GM21529 (cell line): Measurements from ENCODE around the gene ZNF783.
"Not testable (repeated sequence)": the region's sequence is repeated elsewhere in the genome, so short reads cannot be mapped to it uniquely, and the experiment has no call there.

Experiments used
- ATAC-seq: cut with Tn5 transposase; IDR thresholded peaks from one replicate; pipeline ENCODE4 v1.9.1; 2021; ENCODE audit not compliant: unreplicated experiment

ZNF783 gene

DNA sequence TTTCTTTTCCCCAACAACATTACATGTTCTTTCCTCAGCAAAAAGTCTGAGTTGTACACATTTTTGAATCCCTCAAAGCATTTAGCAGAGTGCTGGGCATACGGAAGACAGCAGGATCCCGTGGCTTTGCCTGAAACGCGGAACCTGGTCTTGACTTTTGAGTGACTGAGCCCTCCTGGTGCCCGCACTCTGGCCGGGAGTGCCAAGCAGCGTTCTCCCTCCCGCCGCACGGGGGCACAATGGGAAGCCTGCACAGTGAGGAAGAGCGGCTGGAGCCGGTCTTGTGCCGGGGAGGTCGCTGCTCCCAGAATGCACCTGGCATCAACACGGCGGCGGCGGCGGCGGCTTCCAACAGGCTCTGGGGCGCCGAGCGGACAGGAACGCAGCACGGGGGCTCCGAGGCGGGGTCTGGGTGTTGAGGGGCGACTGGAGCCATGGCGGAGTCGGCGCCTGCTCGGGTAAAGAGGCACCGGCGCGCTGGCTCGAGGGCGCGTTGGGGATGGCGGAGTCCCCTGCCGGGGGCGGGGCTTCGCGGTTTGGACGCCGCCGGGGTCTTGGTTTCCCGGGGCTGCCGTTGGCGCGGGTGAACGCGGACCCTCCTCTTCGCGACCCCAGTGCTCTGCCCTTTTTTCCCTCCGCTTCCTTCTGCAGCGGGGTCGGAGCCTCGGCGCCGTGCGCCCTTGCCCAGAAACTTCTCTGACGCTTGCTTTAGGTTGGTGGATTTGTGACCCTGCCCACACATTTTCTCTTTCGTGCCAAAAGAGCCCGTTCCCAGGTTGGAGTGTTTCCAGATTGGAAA is 22.5 kb upstream of the ZNF783 start, which contains the start of gene ZNF212:
Gene ZNF212, plus strand, starts transcription at position 307 of the 799 bp plus-strand sequence. Its CDS starts 128 bp downstream, at position 435.
- ATAC-seq, result peak; percentile 98

DNA sequence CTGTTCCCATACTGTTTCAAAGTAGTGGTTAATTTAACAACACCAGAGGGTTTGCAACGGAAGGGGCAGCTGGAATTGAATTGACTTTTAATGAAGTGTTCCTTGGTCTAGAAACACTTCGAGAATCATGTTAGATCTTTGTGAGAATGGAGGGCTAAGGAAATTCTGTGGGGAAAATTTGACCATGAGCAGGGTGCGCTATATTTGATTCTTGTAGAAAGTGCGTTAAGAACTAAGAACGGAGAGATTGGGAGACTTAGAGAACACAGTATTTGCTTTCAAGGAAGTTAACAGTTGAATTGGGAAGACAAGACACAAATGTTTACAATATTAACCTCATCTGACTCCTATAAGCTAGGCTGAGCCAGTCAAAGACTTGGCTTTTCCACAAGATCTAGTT is 21.4 kb upstream of the ZNF783 start:
- no peak for ATAC-seq

DNA sequence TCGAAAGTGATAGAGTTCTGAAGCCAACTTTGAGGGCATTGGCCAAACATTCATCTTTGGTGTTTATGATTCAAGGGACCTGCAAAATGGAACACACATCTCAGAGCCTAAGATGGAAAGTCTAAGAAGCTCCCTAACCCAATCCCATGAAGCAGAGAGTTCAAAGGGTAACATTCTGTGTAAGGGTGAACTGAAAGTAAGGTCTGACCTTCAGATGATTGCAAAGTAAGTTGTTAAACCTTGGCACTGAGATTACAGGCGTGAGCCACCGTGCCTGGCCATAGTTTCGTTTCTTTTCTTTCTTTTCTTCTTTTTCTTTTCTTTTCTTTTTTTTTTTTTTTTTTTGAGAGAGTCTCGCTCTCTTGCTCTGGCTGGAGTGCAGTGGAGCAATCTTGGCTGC is 20.3 kb upstream of the ZNF783 start:
- ATAC-seq, result no peak

DNA sequence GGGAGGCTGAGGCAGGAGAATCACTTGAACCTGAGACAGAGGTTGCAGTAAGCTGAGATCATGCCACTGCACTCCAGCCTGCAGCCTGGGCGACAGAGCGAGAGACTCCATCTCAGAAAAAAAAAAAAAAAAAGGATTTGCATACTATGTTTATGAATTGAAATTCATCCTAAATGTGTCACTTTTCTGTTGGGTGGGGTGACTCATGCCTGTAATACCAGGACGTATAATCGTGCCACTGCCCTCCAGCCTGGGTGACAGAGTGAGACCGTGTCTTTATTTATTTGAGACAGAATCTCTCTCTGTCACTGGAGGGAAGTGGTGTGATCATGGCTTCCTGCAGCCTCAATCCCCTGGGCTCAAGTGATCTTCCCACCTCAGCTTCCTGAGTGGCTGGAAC is 16.8 kb upstream of the ZNF783 start:
- ATAC-seq, result peak; percentile 55

DNA sequence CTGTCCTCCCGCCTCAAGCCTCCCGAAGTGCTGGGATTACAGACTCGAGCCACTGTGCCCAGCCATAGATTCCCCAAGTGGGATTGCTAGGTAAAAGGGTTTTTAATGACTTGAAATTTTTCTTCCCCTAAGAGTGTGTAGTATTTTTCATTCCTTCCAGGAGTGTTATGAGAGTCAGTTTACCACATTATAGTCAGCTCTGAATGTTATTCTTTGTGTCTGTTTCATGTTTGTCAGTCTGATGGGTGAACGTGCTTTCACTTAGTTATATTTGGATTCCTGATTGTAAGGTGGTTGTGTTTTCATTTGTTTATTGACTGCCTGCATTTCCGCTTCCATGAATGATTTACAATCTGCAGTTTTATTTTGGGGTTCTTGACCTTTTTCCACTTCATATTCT is 16.3 kb upstream of the ZNF783 start:
- ATAC-seq, result peak; percentile 39

DNA sequence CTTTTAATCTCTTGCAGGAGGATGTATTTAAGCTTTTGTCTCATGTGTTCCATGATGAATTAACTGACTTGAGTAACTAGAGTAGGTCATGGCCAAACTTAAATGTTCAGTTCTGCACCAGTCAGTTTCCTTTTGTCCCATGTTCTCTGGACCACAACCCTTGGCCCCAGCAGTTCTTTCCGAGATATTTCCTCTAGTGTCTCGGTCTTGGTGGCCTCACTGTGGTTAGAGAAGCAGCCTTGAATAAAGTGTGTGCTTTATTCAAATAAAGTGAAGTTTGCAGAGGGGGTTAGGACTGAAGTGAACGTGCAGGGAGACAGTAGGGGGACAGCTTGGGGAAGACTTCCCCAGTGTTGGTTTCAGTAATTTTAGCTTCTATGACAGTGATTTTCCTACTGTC is 13.2 kb upstream of the ZNF783 start:
- peak; percentile 56 for ATAC-seq

DNA sequence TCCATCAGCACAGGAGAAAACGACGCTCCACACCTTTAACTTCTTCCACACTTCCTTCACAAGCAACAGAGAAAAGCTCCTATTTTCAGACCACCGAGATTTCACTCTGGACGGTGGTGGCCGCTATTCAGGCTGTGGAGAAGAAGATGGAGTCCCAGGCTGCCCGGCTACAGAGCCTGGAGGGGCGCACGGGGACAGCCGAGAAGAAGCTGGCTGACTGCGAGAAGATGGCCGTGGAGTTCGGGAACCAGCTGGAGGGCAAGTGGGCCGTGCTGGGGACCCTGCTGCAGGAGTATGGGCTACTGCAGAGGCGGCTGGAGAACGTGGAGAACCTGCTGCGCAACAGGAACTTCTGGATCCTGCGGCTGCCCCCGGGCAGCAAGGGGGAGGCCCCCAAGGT is 11.8 kb upstream of the ZNF783 start:
- not testable (repeated sequence) for ATAC-seq

DNA sequence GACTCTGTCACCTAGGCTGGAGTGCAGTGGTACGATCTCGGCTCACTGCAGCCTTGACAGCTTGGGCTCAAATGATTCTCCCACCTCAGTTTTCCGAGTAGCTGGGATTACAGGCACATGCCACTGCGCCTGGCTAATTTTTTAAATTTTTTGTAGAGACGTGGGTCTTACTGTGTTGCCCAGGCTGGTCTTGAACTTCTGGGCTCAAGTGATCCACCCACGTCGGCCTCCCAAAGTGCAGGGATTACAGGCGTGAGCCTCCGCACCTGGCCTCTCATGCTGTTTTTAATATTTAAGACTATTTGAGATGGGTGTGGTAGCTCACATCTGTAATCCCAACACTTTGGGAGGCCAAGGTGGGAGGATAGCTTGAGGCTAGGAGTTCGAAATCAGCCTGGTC is 10.5 kb upstream of the ZNF783 start:
- ATAC-seq, result not testable (repeated sequence)

DNA sequence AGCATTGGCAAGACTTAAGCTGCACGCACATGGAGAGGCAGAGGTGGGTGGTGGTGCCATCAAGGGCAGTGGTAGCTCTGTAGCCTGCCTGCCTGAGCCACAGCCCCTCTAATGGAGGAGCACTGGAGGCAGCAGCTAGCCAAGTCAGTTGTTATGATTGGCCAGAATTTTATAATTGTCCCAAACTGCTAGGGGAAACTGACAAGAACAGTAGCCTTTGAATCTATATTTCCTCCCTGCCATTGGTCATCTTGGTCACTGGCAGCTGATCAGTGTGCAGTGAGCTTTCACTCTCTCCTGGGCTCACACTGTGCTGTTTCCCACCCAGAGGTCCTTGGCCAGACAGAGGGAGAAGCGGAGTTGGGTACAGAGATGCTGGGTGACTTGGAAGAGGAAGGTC is 9.6 kb upstream of the ZNF783 start:
- ATAC-seq, result no peak

DNA sequence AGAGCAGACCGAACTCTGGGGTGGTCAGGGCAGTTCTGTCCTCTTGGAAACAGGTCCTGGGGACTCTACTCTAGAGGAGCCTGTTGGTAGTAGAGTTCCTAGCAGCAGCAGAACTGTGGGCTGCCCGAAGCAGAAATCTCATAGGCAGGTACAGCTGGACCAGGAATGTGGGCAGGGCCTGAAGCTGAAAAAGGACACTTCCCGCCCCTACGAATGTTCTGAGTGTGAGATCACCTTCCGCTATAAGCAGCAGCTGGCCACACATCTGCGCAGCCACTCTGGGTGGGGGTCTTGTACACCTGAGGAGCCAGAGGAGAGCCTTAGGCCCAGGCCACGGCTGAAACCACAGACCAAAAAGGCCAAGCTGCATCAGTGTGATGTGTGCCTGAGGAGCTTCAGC is 8.3 kb upstream of the ZNF783 start:
- ATAC-seq, result no peak

DNA sequence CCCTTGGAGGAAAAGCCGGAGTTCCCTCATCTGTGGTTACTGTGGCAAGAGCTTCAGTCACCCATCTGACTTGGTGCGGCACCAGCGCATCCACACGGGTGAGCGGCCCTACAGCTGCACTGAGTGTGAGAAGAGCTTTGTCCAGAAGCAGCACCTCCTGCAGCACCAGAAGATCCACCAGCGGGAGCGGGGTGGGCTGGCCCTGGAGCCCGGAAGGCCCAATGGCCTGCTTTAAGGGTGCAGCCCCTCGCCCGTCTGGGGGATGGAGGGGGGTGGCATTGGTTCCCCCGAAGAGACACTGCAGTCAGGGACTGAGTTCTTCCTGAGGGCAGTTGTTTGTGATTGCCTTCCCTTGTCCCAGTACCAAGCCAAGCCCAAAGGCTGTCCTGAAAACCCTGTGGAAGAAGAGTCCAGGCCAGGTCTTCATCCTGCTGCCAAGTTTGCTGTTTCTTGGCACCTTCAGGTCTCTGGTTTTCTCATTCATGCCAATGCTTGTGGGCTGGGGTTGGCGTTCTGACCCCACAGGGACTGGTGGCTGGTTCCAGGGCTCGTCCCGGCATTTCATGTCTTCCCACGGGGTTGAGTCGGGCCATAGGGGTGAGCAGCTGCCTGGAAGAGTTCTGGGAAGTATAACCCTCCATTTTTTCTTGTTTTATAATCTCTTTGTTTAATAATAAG is 7.7 kb upstream of the ZNF783 start:
- ATAC-seq, result no peak

DNA sequence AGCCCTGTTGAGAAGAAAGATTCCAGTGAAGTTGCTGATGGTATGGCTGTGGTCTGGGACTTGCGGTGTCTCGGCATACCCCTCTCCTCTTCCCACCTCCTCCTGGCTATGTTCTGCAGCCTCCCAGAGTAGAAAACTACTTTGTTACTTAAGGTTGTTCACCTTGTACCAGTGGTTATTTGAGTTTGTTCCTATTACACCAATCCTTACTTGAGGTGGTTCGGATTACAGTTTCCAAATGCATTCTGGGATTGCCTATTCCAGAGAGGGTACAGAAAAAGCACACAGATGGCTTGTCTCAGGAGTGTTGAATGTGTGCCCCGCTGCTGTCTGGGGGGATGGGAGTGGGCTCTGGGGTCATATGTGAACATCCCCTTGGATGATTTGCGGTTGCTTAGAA is 6.8 kb upstream of the ZNF783 start:
- no peak for ATAC-seq

DNA sequence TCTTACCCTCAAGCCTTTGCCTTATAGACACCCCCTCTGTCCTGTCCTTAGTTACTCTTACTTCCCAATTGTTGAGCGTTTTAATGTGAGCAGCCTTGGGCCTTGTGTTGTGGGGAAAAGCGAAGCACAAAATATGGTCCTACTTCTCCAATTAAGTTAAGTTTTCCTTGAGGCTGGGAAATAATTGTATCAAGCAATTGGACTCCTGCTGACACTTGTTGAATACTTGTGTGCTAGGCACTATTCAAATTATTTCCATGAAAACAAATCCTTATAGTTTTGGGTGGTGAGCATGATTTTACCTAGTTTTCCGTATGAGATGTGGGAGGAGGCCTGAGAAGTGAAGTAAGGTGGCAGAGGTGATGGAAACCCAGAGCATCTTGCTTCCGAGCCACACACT is 5.4 kb upstream of the ZNF783 start:
- ATAC-seq, result no peak

DNA sequence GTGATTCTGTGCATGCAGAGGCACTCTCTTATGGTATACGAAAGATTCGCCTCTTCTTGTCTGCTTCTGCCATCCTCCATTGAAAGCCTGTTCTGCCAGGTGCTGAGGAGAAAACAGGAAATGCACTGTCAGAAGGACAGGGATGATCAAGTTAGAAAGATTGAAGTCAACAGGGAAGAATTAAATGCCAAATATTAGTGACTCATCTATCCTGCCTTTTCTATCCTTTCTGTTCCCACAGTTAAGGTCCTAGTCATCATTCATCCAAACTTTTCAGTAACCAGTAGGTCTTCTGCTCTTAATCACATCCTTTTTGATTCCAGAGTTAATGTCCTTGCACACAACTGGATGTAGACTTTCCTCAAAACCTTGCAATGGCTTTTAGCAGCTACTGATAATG is 4.8 kb upstream of the ZNF783 start:
- no peak for ATAC-seq

DNA sequence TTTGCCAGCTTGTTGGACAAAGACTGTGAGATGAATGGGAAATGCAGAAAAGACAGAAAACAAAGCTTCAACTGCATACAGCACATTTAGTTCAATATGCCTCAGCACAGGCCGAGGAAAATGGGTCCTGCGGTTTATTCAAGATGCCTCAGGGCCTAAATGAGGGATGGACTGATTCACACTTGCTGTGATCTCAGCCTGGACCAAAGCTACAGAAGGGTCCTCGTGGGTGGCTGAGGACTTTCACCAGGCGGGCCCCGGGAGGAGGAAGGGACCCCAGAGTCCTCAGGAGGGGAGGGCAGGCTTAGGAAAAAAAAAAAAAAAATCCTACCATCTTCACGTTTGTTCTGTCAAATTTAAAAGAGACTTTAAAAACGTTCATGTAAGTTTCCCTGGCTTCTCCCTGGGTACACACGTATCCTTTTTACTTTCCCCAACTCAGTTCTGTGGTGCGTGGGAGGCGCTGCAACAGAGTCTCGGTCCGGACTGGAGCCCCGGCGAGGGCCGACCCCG is 624 bp upstream of the ZNF783 start:
- ATAC-seq, result peak; percentile 0

DNA sequence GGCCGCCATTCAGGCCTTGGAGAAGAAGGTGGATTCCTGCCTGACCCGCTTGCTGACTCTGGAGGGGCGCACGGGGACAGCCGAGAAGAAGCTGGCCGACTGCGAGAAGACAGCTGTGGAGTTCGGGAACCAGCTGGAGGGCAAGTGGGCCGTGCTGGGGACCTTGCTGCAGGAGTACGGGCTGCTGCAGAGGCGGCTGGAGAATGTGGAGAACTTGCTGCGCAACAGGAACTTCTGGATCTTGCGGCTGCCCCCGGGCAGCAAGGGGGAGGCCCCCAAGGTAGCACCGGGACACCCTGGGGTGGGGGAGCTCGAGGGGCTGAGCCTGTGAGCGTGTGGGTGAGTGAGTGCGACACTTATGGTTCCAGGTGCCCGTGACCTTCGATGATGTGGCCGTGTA is 4.5 kb downstream of the ZNF783 start:
- no peak for ATAC-seq

DNA sequence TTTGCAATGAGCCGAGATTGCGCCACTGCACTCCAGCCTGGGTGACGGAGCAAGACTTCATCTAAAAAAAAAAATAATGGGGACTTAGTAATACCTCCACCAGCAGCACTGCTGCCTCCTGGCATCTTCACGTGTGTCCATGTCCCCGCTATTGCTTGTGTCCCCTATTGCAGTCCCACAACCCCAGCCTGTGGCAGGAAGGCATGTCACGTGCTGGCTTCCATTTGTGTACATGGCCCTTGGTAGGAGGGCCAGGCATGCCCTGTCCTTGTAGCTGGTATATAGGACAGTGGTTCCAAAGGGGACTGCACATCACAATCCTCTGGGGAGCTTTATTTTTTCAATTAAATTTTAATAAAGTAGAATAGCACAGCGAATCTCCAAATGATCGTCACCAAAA is 5.7 kb downstream of the ZNF783 start:
- ATAC-seq, result no peak

DNA sequence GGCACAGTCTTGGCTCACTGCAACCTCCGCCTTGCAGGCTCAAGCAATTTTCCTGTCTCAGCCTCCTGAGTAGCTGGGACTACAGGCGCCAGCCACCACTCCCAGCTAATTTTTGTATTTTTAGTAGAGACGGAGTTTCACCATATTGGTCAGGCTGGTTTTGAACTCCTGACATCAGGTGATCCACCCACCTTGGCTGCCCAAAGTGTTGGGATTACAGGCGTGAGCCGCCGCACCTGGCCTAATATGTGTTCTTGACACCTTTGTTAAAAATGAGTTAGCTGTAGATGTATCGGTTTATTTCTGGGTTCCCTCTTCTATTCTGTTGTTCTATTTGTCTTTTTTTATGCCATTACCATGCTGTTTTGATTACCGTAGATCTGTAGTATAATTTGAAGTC is 12.4 kb downstream of the ZNF783 start:
- not testable (repeated sequence) for ATAC-seq

DNA sequence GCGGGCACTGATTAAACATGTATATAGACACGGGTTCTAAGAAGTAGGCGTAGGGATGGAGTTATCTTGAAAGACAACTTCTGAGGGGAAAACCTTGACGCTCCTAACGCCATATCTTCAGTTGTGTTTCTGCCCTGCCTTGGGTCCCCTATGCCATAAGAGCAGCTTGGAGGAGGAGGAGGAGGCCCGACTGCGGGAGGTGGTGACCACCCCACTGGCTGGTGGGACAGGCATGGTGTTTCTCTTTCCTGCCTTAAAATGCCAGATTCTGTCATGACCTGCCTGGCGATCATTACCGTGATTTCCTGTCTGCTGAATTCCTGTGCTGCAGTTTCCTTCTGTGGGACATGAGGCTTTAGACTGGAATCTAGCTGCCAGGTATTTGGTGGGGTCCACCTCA is 15.9 kb downstream of the ZNF783 start:
- no peak for ATAC-seq

DNA sequence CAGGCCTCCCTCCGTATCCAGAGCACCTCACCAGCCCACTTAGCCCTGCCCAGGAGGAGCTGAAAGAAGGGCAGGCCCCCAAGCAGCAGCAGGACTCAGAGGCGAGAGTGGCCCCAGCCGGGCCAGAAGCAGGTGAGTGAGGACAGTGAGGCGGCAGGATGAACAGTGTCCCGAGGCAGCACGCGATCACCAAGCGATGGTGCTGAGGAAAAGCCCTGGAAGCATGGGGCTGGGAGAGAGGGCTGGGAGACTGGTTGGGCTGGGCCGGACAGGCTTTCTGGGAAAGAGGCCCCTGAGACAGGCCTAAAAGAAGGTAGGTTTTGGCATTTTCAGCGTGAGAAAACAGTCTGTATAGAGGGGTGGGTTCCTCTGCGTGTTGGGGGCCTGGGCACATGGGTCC is 16.4 kb downstream of the ZNF783 start:
- ATAC-seq, result no peak

DNA sequence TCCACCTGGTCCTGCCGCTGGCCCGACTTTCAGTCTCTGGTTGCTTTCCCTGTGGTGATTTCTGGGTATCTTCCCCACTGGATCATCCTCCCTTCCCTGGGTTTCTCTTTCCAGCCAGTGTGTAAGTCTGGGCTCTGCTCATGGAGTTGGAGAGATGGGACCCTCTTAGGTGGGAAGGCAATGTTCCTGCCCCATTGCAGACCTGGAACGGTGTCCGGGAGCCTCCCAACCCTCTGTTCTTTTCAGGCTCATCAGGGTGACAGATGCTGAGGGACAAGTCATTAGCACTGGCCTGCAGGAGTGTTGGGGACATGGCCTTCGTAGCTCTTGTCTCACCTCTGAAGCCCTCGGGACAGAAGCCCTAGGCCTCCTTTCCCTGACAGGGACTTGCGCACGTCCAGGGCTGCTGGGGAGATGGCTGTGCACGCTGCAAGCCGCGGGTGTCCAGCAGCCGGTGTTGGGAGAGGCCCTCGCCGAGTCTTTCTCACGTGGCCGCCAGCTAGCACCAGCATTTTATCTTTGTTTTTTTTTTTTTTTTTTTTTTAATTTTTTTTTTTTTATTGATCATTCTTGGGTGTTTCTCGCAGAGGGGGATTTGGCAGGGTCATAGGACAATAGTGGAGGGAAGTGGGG is 17.2 kb downstream of the ZNF783 start:
- ATAC-seq, result no peak

DNA sequence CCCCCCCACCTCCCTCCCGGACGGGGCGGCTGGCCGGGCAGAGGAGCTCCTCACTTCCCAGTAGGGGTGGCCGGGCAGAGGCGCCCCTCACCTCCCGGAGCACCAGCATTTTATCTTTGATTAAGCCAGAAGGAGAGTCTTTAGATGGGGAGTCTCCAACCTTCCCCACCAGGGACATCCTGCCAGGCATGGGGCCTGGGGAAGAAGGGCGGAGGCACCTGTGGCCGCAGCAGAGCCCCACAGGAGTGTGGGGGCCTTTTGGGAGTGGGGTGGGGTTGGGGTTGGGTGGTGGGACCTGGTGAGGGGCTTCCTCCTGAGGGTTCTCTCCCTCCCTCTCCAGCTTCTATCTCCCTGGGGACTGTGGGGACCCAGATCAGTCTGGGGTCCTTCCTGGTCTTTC is 18.2 kb downstream of the ZNF783 start:
- ATAC-seq, result no peak
